Measurements from ENCODE around the gene TSPAN16.

Gene TSPAN16

GRCh38 chr19:11339254-11340098 lies 43.5 kb downstream of the TSPAN16 start, which contains the start of gene RAB3D (continued):
- no peak for TF ChIP-seq ZNF518A (tag by site-specific recombination; conservative IDR thresholded peaks at IDR 0.05; ENCODE audit: low read depth)
- TF ChIP-seq ZNF830 (tag by site-specific recombination; IDR thresholded peaks at IDR 0.05; ENCODE audit: low read depth), result no peak
- TF ChIP-seq ZNF23 (tag by site-specific recombination; IDR thresholded peaks at IDR 0.05; ENCODE audit: borderline replicate concordance), result no peak
- TF ChIP-seq PRDM2 (tag by site-specific recombination; IDR thresholded peaks at IDR 0.05; ENCODE audit: borderline replicate concordance), result no peak
- no peak for TF ChIP-seq ZNF138 (tag by site-specific recombination; IDR thresholded peaks at IDR 0.05; ENCODE audit: borderline replicate concordance)
- TF ChIP-seq, protein P1, sequence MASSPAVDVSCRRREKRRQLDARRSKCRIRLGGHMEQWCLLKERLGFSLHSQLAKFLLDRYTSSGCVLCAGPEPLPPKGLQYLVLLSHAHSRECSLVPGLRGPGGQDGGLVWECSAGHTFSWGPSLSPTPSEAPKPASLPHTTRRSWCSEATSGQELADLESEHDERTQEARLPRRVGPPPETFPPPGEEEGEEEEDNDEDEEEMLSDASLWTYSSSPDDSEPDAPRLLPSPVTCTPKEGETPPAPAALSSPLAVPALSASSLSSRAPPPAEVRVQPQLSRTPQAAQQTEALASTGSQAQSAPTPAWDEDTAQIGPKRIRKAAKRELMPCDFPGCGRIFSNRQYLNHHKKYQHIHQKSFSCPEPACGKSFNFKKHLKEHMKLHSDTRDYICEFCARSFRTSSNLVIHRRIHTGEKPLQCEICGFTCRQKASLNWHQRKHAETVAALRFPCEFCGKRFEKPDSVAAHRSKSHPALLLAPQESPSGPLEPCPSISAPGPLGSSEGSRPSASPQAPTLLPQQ (tag by site-specific recombination; IDR thresholded peaks at IDR 0.05), result no peak
- no peak for TF ChIP-seq ZNF514 (tag by site-specific recombination; IDR thresholded peaks at IDR 0.05)
- TF ChIP-seq ZNF664 (tag by site-specific recombination; IDR thresholded peaks at IDR 0.05), result peak; percentile 90; the same call in 1 of the 2 replicates
- TF ChIP-seq ZNF354C (tag by site-specific recombination; IDR thresholded peaks at IDR 0.05; ENCODE audit: borderline replicate concordance, low read depth), result no peak
- TF ChIP-seq ZNF600 (tag by site-specific recombination; IDR thresholded peaks at IDR 0.05), result no peak
- no peak for TF ChIP-seq ZNF248 (tag by site-specific recombination; IDR thresholded peaks at IDR 0.05)
- TF ChIP-seq ZNF561 (tag by site-specific recombination; IDR thresholded peaks at IDR 0.05; ENCODE audit: borderline replicate concordance), result 0 out of 2 replicates have a peak, but pooled peaks have one; percentile 61
- TF ChIP-seq ZNF239 (tag by site-specific recombination; IDR thresholded peaks at IDR 0.05), result no peak
- no peak for TF ChIP-seq ZNF677 (tag by site-specific recombination; IDR thresholded peaks at IDR 0.05)
- no peak for TF ChIP-seq ZNF16 (tag by site-specific recombination; IDR thresholded peaks at IDR 0.05; ENCODE audit: low read depth)
- no peak for TF ChIP-seq WT1 (tag by site-specific recombination; IDR thresholded peaks at IDR 0.05)
- 0 out of 2 replicates have a peak, but pooled peaks have one; percentile 15 for TF ChIP-seq ZNF660 (tag by site-specific recombination; IDR thresholded peaks at IDR 0.05)
- TF ChIP-seq ZBTB1 (tag by site-specific recombination; IDR thresholded peaks at IDR 0.05), result no peak
- TF ChIP-seq ZNF121 (tag by site-specific recombination; IDR thresholded peaks at IDR 0.05), result no peak
- TF ChIP-seq ZNF202 (tag by site-specific recombination; IDR thresholded peaks at IDR 0.05; ENCODE audit: borderline replicate concordance), result no peak
- no peak for TF ChIP-seq TCF7L2 (IDR thresholded peaks at IDR 0.05; ENCODE audit: borderline replicate concordance, low read depth, low read length)
- no peak for TF ChIP-seq ZNF341 (tag by site-specific recombination; IDR thresholded peaks at IDR 0.05; ENCODE audit: low read depth)
- TF ChIP-seq ZNF707 (tag by site-specific recombination; IDR thresholded peaks at IDR 0.05), result no peak
- peak; percentile 94 for TF ChIP-seq ZFHX2 (tag by site-specific recombination; conservative IDR thresholded peaks at IDR 0.05)
- TF ChIP-seq ZBTB26 (tag by site-specific recombination; optimal IDR thresholded peaks at IDR 0.05), result peak; percentile 52
- TF ChIP-seq ZNF521 (tag by site-specific recombination; IDR thresholded peaks at IDR 0.05), result no peak
